Measurements from ENCODE around the gene DDX1.

The DDX1 gene

DNA sequence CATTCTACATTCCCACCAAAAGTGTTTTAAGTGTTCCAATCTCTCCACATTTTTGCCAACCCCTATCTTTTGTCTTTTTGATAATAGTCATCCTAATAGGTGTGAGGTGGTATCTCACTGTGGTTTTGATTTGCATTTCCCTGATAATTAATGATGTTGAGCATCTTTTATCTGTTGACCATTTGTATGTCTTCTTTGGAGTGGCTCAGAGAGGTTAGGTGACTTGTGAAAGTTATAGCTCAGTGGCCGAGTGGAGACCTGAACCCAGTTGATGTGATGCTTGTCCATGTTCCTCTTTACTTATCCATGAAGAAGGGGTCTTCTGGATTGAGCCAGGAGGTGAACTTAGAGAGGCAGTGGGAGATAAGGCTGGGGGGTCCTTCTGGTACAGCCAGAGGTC is 78.8 kb downstream of the DDX1 start:
- TF ChIP-seq POLR2AphosphoS5 (IDR thresholded peaks at IDR 0.05; ENCODE audit: low read depth) (no peak), SPI1 (IDR thresholded peaks at IDR 0.05; ENCODE audit: borderline replicate concordance, low read depth) (no peak), GABPA (IDR thresholded peaks at IDR 0.05; ENCODE audit: low read depth) (no peak)
- TF ChIP-seq, protein P1, sequence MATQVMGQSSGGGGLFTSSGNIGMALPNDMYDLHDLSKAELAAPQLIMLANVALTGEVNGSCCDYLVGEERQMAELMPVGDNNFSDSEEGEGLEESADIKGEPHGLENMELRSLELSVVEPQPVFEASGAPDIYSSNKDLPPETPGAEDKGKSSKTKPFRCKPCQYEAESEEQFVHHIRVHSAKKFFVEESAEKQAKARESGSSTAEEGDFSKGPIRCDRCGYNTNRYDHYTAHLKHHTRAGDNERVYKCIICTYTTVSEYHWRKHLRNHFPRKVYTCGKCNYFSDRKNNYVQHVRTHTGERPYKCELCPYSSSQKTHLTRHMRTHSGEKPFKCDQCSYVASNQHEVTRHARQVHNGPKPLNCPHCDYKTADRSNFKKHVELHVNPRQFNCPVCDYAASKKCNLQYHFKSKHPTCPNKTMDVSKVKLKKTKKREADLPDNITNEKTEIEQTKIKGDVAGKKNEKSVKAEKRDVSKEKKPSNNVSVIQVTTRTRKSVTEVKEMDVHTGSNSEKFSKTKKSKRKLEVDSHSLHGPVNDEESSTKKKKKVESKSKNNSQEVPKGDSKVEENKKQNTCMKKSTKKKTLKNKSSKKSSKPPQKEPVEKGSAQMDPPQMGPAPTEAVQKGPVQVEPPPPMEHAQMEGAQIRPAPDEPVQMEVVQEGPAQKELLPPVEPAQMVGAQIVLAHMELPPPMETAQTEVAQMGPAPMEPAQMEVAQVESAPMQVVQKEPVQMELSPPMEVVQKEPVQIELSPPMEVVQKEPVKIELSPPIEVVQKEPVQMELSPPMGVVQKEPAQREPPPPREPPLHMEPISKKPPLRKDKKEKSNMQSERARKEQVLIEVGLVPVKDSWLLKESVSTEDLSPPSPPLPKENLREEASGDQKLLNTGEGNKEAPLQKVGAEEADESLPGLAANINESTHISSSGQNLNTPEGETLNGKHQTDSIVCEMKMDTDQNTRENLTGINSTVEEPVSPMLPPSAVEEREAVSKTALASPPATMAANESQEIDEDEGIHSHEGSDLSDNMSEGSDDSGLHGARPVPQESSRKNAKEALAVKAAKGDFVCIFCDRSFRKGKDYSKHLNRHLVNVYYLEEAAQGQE (IDR thresholded peaks at IDR 0.05; ENCODE audit: insufficient replicate concordance, low read depth) = no peak
- TF ChIP-seq, protein P2, sequence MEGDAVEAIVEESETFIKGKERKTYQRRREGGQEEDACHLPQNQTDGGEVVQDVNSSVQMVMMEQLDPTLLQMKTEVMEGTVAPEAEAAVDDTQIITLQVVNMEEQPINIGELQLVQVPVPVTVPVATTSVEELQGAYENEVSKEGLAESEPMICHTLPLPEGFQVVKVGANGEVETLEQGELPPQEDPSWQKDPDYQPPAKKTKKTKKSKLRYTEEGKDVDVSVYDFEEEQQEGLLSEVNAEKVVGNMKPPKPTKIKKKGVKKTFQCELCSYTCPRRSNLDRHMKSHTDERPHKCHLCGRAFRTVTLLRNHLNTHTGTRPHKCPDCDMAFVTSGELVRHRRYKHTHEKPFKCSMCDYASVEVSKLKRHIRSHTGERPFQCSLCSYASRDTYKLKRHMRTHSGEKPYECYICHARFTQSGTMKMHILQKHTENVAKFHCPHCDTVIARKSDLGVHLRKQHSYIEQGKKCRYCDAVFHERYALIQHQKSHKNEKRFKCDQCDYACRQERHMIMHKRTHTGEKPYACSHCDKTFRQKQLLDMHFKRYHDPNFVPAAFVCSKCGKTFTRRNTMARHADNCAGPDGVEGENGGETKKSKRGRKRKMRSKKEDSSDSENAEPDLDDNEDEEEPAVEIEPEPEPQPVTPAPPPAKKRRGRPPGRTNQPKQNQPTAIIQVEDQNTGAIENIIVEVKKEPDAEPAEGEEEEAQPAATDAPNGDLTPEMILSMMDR (IDR thresholded peaks at IDR 0.05; ENCODE audit: insufficient read depth, low read length) = no peak
- Histone ChIP-seq H3K4me3 (replicated peaks; ENCODE audit: insufficient read depth, low read length) (no peak overlapping the region), H3K27me3 (ENCODE audit: insufficient read depth, poor library complexity, severe bottlenecking) (no peaks in the 10 kb centered on the region), H3K27ac (replicated peaks) (no peak overlapping the region)
- no peak for DNase-seq (ENCODE audit: low read depth in 1 of 2, low spot score in 1 of 2)

DNA sequence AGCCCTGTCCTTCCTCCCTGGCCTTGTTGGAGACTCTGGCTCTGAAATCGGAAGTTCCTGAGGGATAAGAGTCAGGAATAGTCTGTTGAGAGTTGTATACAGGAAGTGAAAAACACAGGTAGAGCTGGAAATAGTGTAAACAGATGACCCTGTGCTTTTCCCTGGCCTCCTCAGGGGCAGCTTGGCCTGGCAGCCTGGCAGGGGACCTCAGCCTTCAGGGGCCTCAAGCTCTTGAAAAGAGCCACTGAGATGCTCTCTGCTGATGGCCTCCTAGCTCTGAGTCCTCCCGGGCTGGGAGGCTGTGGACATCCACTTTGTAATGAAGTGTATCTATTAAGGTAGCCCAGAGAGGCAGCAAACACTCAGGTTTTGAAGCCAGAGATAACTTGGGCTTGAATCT is 79.3 kb downstream of the DDX1 start:
- no peak overlapping the region for H3K4me3 ChIP-seq (replicated peaks; ENCODE audit: insufficient read depth, low read length)
- TF ChIP-seq, protein P2 (IDR thresholded peaks at IDR 0.05; ENCODE audit: insufficient read depth, low read length) = no peak
- TF ChIP-seq, protein P1 (IDR thresholded peaks at IDR 0.05; ENCODE audit: insufficient replicate concordance, low read depth) = no peak
- TF ChIP-seq POLR2AphosphoS5 (IDR thresholded peaks at IDR 0.05; ENCODE audit: low read depth) (no peak), GABPA (IDR thresholded peaks at IDR 0.05; ENCODE audit: low read depth) (no peak), SPI1 (IDR thresholded peaks at IDR 0.05; ENCODE audit: borderline replicate concordance, low read depth) (no peak)
- no peak overlapping the region for H3K27ac ChIP-seq (replicated peaks)
- DNase-seq (ENCODE audit: low read depth in 1 of 2, low spot score in 1 of 2) = no peak
- H3K27me3 ChIP-seq (ENCODE audit: insufficient read depth, poor library complexity, severe bottlenecking) = no peaks in the 10 kb centered on the region

DNA sequence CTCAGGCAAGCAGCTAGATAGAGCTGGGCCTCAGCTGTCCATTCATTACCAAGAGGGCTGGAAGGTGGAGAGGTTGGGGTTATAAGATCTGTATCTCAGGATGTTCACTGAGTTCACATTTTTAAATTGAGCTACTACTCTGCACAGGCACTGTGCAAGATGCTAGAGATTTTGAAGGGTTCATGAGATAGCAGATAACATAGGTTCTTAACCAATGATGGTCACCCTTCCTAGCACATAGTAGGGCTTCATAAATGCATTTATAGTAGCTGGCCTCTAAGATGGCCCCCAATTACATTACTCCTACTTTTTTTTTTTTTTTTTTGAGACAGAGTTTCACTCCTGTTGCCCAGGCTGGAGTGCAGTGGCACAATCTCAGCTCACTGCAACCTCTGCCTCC is 79.7 kb downstream of the DDX1 start:
- H3K27me3 ChIP-seq (ENCODE audit: insufficient read depth, poor library complexity, severe bottlenecking) = no peaks in the 10 kb centered on the region
- TF ChIP-seq, protein P2 (IDR thresholded peaks at IDR 0.05; ENCODE audit: insufficient read depth, low read length) = no peak
- TF ChIP-seq GABPA (IDR thresholded peaks at IDR 0.05; ENCODE audit: low read depth) (no peak), POLR2AphosphoS5 (IDR thresholded peaks at IDR 0.05; ENCODE audit: low read depth) (no peak)
- TF ChIP-seq, protein P1 (IDR thresholded peaks at IDR 0.05; ENCODE audit: insufficient replicate concordance, low read depth) = no peak
- no peak overlapping the region for H3K27ac ChIP-seq (replicated peaks)
- no peak overlapping the region for H3K4me3 ChIP-seq (replicated peaks; ENCODE audit: insufficient read depth, low read length)
- no peak for DNase-seq (ENCODE audit: low read depth in 1 of 2, low spot score in 1 of 2)

All from HL-60 (cell line).